ENCODE measurements around the gene RIN3. TPM values are rescaled to one million over a fixed set of nuclear protein-coding genes. Genes with fewer than 3 reads are reported as not detected.
A peak's percentile ranks its signal among the peaks of the same experiment; 100 is the strongest.

Gene RIN3
- total RNA-seq, 1 experiment from 2014 or later = 2.6 TPM

DNA sequence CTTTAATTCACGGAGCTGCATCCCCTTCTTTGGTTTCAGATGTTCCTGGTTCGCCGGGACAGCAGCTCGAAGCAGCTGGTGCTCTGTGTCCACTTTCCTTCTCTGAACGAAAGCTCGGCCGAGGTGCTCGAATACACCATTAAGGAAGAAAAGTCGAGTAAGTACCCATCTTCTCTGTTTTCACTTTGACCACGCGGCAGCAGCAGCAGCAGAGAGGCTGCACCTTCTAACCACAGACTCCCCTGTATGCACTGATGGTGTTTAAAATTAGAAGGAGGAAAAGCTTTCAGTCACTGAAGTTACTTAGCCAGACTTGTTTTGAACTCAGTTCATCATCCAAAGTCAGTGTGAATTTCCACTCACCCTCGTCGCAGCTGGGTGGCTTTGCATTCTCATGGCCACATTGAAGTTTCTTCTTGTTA lies 63.8 kb downstream of the RIN3 start:
- in situ Hi-C loops (cut with HindIII; ENCODE audit: low pct_unique_long_range_greater_than_20kb, low sequenced_read_pairs) = no loop called here
- DNase-seq (ENCODE audit: low read depth, low spot score) = no peak

- peak; percentile 8 for DNase-seq (ENCODE audit: low read depth, low spot score)
- in situ Hi-C loops (cut with HindIII; ENCODE audit: low pct_unique_long_range_greater_than_20kb, low sequenced_read_pairs) = no loop called here
Measured at GRCh38 chr14:92578511-92578910, 64.9 kb downstream of the RIN3 start.

DNA sequence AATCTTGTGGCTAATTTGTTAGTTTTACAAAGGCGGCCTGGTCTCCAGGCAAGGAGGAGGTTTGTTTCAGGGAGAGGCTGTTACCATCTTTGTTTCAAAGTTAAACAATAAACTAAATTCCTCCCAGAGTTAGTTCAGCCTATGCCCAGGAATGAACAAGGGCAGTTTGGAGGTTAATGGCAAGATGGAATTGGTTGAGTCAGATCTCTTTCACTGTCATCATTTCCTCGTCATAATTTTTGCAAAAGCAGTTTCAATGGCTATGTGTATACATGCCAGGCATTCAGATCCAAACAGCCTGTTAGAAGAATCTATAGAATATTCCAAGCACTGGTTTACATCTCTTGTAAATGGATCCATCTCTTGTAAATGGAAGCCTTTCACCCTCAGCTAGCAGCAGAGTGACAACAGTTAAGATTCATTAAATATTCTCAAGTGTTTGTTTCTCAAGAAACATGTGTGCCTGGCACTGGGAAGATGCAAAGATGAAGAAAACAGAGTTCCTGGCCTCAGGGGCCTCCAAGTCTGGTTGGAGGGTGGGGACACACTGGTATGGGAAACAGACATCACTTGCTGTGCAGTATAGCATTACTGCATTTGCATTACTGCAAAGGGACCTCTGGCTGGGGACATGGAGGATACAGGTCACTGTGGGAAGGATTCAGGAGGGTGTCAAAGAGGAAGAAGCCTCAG lies 65.8 kb downstream of the RIN3 start:
- no peak for DNase-seq (ENCODE audit: low read depth, low spot score)
- in situ Hi-C loops (cut with HindIII; ENCODE audit: low pct_unique_long_range_greater_than_20kb, low sequenced_read_pairs) = no loop called here

DNA sequence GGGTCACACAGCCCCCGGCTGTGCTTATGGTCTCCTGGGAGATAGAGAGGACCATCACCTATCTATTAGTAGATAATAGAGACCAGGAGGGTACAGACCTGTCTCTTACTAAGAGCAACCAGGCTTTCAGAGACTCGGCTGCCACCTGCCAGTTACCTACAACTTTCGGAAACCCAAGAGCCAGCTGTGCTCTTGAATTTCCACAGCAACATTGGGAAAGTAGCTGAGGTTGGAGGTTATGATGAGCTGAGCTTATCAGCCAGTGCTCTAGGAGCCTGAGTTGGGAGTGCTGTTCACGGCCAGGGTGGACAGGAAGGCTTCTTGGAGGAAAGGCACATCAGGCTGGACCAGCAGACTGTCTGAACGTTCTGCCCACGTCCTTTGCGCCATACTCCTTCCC lies 67.6 kb downstream of the RIN3 start:
- in situ Hi-C loops (cut with HindIII; ENCODE audit: low pct_unique_long_range_greater_than_20kb, low sequenced_read_pairs) = no loop called here
- no peak for DNase-seq (ENCODE audit: low read depth, low spot score)

- in situ Hi-C loops (cut with HindIII; ENCODE audit: low pct_unique_long_range_greater_than_20kb, low sequenced_read_pairs) = no loop called here
Measured at GRCh38 chr14:92581966-92582566, 68.5 kb downstream of the RIN3 start.

GRCh38 chr14:92582706-92583452 lies 69.3 kb downstream of the RIN3 start:
- in situ Hi-C loops (cut with HindIII; ENCODE audit: low pct_unique_long_range_greater_than_20kb, low sequenced_read_pairs) = no loop called here
- no peak for DNase-seq (ENCODE audit: low read depth, low spot score)

More at GRCh38 chr14:92581966-92582566, 68.5 kb downstream of the RIN3 start:
- no peak for DNase-seq (ENCODE audit: low read depth, low spot score)

DNA sequence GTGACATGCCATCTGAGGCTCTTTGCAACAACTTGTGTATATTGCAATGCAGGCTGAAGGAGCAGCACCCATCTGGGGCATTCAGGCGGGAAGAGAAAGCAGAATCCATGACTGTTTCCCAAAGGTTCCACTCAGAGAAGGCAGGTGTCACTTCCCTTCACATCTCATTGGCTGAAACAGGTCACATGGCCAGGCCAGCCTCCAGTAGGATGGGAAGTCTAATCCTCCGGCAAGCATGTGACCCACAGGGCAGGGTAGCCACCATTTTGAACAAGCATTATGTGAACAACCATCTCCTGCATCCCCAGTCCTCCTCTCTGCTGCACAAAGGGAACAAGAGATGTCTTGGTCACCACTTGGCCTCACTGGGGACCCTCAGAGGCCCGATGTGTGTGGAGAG lies 70.6 kb downstream of the RIN3 start:
- in situ Hi-C loops (cut with HindIII; ENCODE audit: low pct_unique_long_range_greater_than_20kb, low sequenced_read_pairs) = no loop called here
- no peak for DNase-seq (ENCODE audit: low read depth, low spot score)

- in situ Hi-C loops (cut with HindIII; ENCODE audit: low pct_unique_long_range_greater_than_20kb, low sequenced_read_pairs) = no loop called here
- no peak for DNase-seq (ENCODE audit: low read depth, low spot score)
Measured at GRCh38 chr14:92584816-92585215, 71.2 kb downstream of the RIN3 start.

DNA sequence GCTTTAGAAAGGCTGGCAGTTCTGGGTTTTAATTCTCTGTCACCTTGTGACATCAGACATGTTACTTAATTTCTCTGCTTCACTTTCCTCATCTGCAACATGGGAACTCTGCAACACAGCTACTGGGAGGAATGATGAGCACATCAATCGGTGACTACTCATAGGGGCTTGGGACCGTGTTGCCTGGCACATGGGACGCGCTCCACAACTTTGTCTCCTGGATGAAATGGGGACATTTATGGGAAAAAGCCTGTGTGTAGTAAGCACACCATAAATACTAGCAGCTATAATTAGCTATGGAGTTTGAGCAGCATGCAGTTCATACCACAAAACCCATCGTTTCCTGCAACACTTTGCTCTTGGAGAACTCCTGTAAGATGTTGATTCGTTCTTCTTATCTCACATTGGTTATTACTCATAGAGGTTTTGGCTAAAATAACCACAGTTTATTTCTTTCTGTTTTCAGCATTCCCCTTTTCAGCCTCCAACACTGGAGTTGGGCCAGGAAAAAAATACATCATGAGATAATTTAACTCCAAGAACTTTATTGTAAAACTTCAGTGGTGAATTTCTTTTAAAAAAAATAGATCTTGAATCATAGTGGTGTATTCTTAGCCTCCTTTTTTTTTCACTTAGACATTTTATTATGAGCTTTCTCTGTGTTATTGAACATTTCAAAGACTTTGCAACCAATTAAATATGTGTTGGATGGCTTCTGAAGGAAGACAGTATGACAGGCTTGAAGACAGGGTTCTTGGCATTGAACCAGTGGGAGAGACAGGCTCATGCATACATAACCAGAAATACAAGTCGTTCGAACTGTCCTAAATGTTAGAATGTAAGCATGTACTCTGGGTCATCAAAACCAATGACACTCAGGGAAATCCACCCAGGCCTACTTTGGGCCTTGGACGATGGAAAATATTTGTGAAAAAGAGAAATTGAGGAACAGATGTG lies 72.7 kb downstream of the RIN3 start:
- no peak for DNase-seq (ENCODE audit: low read depth, low spot score)
- in situ Hi-C loops (cut with HindIII; ENCODE audit: low pct_unique_long_range_greater_than_20kb, low sequenced_read_pairs) = no loop called here

- no peak for DNase-seq (ENCODE audit: low read depth, low spot score)
- in situ Hi-C loops (cut with HindIII; ENCODE audit: low pct_unique_long_range_greater_than_20kb, low sequenced_read_pairs) = no loop called here
Measured at GRCh38 chr14:92586963-92587699, 73.5 kb downstream of the RIN3 start.

DNA sequence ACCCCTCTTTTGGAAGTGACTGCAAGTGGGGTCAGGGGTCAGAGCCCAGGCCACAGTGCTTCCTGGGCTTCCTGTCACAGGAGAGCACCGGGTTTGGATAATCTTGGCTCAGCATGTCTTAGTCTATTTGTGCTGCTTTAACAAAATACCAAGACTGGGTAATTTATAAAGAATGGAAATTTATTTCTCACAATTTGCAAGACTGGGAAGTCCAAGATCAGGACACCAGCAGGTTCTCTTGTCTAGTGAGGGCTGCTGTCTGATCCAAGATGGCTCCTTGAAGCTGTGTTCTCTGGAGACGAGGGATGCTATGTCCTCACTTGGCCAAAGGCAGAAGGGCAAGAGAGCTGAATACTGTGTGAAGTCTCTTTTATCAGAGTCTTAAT lies 74.1 kb downstream of the RIN3 start:
- DNase-seq (ENCODE audit: low read depth, low spot score) = no peak
- in situ Hi-C loops (cut with HindIII; ENCODE audit: low pct_unique_long_range_greater_than_20kb, low sequenced_read_pairs) = no loop called here

- in situ Hi-C loops (cut with HindIII; ENCODE audit: low pct_unique_long_range_greater_than_20kb, low sequenced_read_pairs) = no loop called here
- DNase-seq (ENCODE audit: low read depth, low spot score) = peak; percentile 53
Measured at GRCh38 chr14:92589213-92589852, 75.8 kb downstream of the RIN3 start.

DNA sequence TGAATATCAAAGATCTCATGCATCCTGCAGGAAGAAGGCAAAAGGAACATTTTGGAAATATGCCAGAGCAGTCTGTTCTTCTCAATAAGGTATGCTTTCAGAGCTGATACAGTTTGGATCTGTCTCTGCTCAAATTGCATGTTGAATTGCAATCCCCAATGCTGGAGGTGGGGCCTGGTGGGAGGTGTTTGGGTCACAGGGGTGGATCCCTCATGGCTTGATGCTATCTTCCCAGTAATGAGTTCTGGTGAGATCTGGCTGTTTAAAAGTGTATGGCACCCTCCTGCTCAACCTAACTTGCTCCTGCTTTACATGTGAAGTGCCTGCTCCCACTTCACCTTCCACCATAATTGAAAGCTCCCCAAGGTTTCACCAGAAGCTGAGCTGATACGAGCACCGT lies 76.6 kb downstream of the RIN3 start:
- in situ Hi-C loops (cut with HindIII; ENCODE audit: low pct_unique_long_range_greater_than_20kb, low sequenced_read_pairs) = no loop called here
- no peak for DNase-seq (ENCODE audit: low read depth, low spot score)

- no peak for DNase-seq (ENCODE audit: low read depth, low spot score)
- in situ Hi-C loops (cut with HindIII; ENCODE audit: low pct_unique_long_range_greater_than_20kb, low sequenced_read_pairs) = no loop called here
Measured at GRCh38 chr14:92590941-92591340, 77.4 kb downstream of the RIN3 start.

DNA sequence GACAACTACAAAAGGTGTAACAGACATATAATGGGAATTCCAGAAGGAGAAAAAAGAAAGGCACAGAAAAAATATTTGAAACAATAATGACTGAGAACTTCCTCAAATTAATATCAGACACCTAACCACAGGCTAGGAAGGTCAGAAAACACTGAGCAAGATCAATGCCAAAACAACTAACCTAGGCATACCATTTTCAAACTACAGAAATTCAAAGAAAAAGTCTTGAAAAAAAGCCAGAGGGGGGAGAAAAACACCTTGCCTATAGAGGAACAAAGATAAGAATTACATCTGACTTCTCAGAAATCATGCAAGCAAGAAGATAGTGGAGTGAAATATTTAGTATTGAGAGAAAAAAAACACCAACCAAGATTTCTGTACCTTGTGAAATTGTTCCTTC lies 77.8 kb downstream of the RIN3 start:
- no peak for DNase-seq (ENCODE audit: low read depth, low spot score)
- in situ Hi-C loops (cut with HindIII; ENCODE audit: low pct_unique_long_range_greater_than_20kb, low sequenced_read_pairs) = no loop called here

- in situ Hi-C loops (cut with HindIII; ENCODE audit: low pct_unique_long_range_greater_than_20kb, low sequenced_read_pairs) = no loop called here
- DNase-seq (ENCODE audit: low read depth, low spot score) = no peak
Measured at GRCh38 chr14:92595267-92595666, 81.7 kb downstream of the RIN3 start.
